ENCODE data around the gene MEP1A.
"Not testable (repeated sequence)": the region's sequence is repeated elsewhere in the genome, so short reads cannot be mapped to it uniquely, and the experiment has no call there.

MEP1A gene

GRCh38 chr6:46751658-46752057 lies 41.5 kb upstream of the MEP1A start:
- H3K4me3 ChIP-seq (ENCODE audit: low read depth, low read length) = no peak overlapping the region
- TF ChIP-seq CTCF (IDR thresholded peaks at IDR 0.05; ENCODE audit: low read depth, low read length) = no peak

- TF ChIP-seq CTCF (IDR thresholded peaks at IDR 0.05; ENCODE audit: low read depth, low read length) = no peak
- H3K4me3 ChIP-seq (ENCODE audit: low read depth, low read length) = no peak overlapping the region
Observed at GRCh38 chr6:46755865-46756264, 37.3 kb upstream of the MEP1A start.

- TF ChIP-seq CTCF (IDR thresholded peaks at IDR 0.05; ENCODE audit: low read depth, low read length) = no peak
- H3K4me3 ChIP-seq (ENCODE audit: low read depth, low read length) = no peak overlapping the region
Observed at GRCh38 chr6:46756469-46757213, 36.5 kb upstream of the MEP1A start.

GRCh38 chr6:46757214-46757596 lies 36.0 kb upstream of the MEP1A start:
- TF ChIP-seq CTCF (IDR thresholded peaks at IDR 0.05; ENCODE audit: low read depth, low read length) = no peak
- H3K4me3 ChIP-seq (ENCODE audit: low read depth, low read length) = no peak overlapping the region

GRCh38 chr6:46758960-46759753 lies 34.0 kb upstream of the MEP1A start:
- no peak for TF ChIP-seq CTCF (IDR thresholded peaks at IDR 0.05; ENCODE audit: low read depth, low read length)
- no peak overlapping the region for H3K4me3 ChIP-seq (ENCODE audit: low read depth, low read length)

GRCh38 chr6:46760925-46761324 lies 32.3 kb upstream of the MEP1A start:
- no peak overlapping the region for H3K4me3 ChIP-seq (ENCODE audit: low read depth, low read length)
- TF ChIP-seq CTCF (IDR thresholded peaks at IDR 0.05; ENCODE audit: low read depth, low read length) = no peak

GRCh38 chr6:46763466-46763865 lies 29.7 kb upstream of the MEP1A start:
- no peak overlapping the region for H3K4me3 ChIP-seq (ENCODE audit: low read depth, low read length)
- TF ChIP-seq CTCF (IDR thresholded peaks at IDR 0.05; ENCODE audit: low read depth, low read length) = no peak

GRCh38 chr6:46764280-46764679 lies 28.9 kb upstream of the MEP1A start:
- H3K4me3 ChIP-seq (ENCODE audit: low read depth, low read length) = not testable (repeated sequence)

Measured in WI38 (cell line).